Right renal cortex interstitium (tissue), 3 donors: Measurements from ENCODE around the gene ATP10A. TPM values are rescaled to one million over a fixed set of nuclear protein-coding genes. Genes with fewer than 3 reads are reported as not detected.

Source experiments
- DNase-seq, 3 donors: peaks; one replicate each; pipeline ENCODE4 v3.0.0-alpha.2; 2013; ENCODE audit warnings: low read depth in 3 of 3, low spot score in 2 of 3
- polyA plus RNA-seq, 3 donors: library from polyadenylated mRNA; unstranded; fragments of 120-200 nt; gene quantifications; one replicate each; pipeline ENCODE4 v1.2.1, GENCODE V29; 2013; ENCODE audit not compliant: insufficient read length in 3 of 3

ATP10A gene
- polyA plus RNA-seq, 3 donors: 2.3 to 4.5 (median 2.9) TPM

- DNase-seq: no peak
Measured at GRCh38 chr15:25709437-25710159, 153.5 kb downstream of the ATP10A start.

- DNase-seq: no peak
Measured at GRCh38 chr15:25708391-25708790, 154.7 kb downstream of the ATP10A start.

GRCh38 chr15:25707656-25708365, 155.3 kb downstream of the ATP10A start:
- DNase-seq: no peak

GRCh38 chr15:25706176-25706955, 156.8 kb downstream of the ATP10A start:
- no peak for DNase-seq

- peak in 2 of 3 donors; percentile 31 to 56 for DNase-seq
Measured at GRCh38 chr15:25705433-25706115, 157.6 kb downstream of the ATP10A start.

- DNase-seq: no peak
Measured at GRCh38 chr15:25703726-25704125, 159.4 kb downstream of the ATP10A start.

GRCh38 chr15:25701721-25702465, 161.2 kb downstream of the ATP10A start:
- no peak for DNase-seq

GRCh38 chr15:25700916-25701315, 162.2 kb downstream of the ATP10A start:
- no peak for DNase-seq

- no peak for DNase-seq
Measured at GRCh38 chr15:25697586-25697985, 165.5 kb downstream of the ATP10A start.

- no peak for DNase-seq
Measured at GRCh38 chr15:25695875-25696760, 167.0 kb downstream of the ATP10A start.

GRCh38 chr15:25694823-25695312, 168.3 kb downstream of the ATP10A start:
- DNase-seq: no peak

- DNase-seq: no peak
Measured at GRCh38 chr15:25694239-25694584, 168.9 kb downstream of the ATP10A start.

GRCh38 chr15:25693321-25694238, 169.5 kb downstream of the ATP10A start:
- no peak for DNase-seq

GRCh38 chr15:25691544-25692430, 171.3 kb downstream of the ATP10A start:
- DNase-seq: no peak

- DNase-seq: no peak
Measured at GRCh38 chr15:25690673-25691543, 172.2 kb downstream of the ATP10A start.

- no peak for DNase-seq
Measured at GRCh38 chr15:25689592-25689991, 173.5 kb downstream of the ATP10A start.
